ENCODE measurements around the gene COTL1. TPM values are rescaled to one million over a fixed set of nuclear protein-coding genes. Genes with fewer than 3 reads are reported as not detected.

COTL1 gene
- polyA plus RNA-seq, 2 of the 4 experiments (the other 2 are of a cell fraction): 89.7 to 372 TPM

- ChIA-PET CTCF (interaction anchor here (1.4 to 3.1 kb wide), 4 partner anchors 14 to 80 kb away, joined by 3 to 20 read pairs (median 9); no protein-coding TSS in a partner anchor), POLR2A (no interaction called here)
- ATAC-seq (no peak), DNase-seq (ENCODE audit: low read depth in 1 of 2, low spot score in 1 of 2) (no peak), FAIRE-seq (no peak)
- H3K4me1 ChIP-seq: no peaks in the 10 kb centered on the region
- H3K9me3 ChIP-seq: no peaks in the 10 kb centered on the region
- H3K27ac ChIP-seq: no peak overlapping the region
- no peak for TF ChIP-seq KDM1A (IDR thresholded peaks at IDR 0.05; ENCODE audit: low read depth)
- TF ChIP-seq ATOH8 (CRISPR knock-in tag; IDR thresholded peaks at IDR 0.05; ENCODE audit: low read depth): no peak
- TF ChIP-seq MAX (IDR thresholded peaks at IDR 0.05): no peak
- TF ChIP-seq HEYL (CRISPR knock-in tag; IDR thresholded peaks at IDR 0.05): no peak
- no peak for TF ChIP-seq CBX8 (IDR thresholded peaks at IDR 0.05)
- TF ChIP-seq TFCP2L1 (CRISPR knock-in tag; IDR thresholded peaks at IDR 0.05): no peak
- no peak for TF ChIP-seq RCOR1 (IDR thresholded peaks at IDR 0.05; ENCODE audit: low read depth, low read length)
- no peak for TF ChIP-seq POLR2A (IDR thresholded peaks at IDR 0.05; ENCODE audit: low read length)
- TF ChIP-seq CHD4 (IDR thresholded peaks at IDR 0.05; ENCODE audit: borderline replicate concordance): no peak
- TF ChIP-seq RARB (CRISPR knock-in tag; IDR thresholded peaks at IDR 0.05): no peak
- TF ChIP-seq HOXA7 (CRISPR knock-in tag; IDR thresholded peaks at IDR 0.05): no peak
- TF ChIP-seq MAFK (IDR thresholded peaks at IDR 0.05; ENCODE audit: partially characterized antibody): no peak
- TF ChIP-seq RFX5 (IDR thresholded peaks at IDR 0.05): no peak
- no peak for TF ChIP-seq CHD2 (IDR thresholded peaks at IDR 0.05; ENCODE audit: low read length, partially characterized antibody)
- no peak for TF ChIP-seq ZSCAN20 (CRISPR knock-in tag; IDR thresholded peaks at IDR 0.05)
- TF ChIP-seq ZNF302 (CRISPR knock-in tag; IDR thresholded peaks at IDR 0.05): no peak
- TF ChIP-seq JUNB (IDR thresholded peaks at IDR 0.05): no peak
- 89% methylated on average over 11 of the region's 11 CpGs for WGBS (ENCODE audit: missing lambda C conversion rate)
- H3K4me2 ChIP-seq: no peak overlapping the region
- no peak overlapping the region for H3K4me3 ChIP-seq
Observed at GRCh38 chr16:84658690-84659089, 40.8 kb upstream of the COTL1 start.

- Histone ChIP-seq H3K27ac (no peak overlapping the region), H3K9me3 (no peaks in the 10 kb centered on the region), H3K4me1 (no peaks in the 10 kb centered on the region), H3K4me3 (no peak overlapping the region), H3K4me2 (no peak overlapping the region)
- ATAC-seq: no peak
- POLR2A ChIA-PET: no interaction called here
- CTCF ChIA-PET: interaction anchor here (1.0 to 3.1 kb wide), 6 partner anchors 8 to 81 kb away, joined by 3 to 20 read pairs (median 4); no protein-coding TSS in a partner anchor
- FAIRE-seq: no peak
- WGBS (ENCODE audit: missing lambda C conversion rate): 94% methylated on average over 28 of the region's 50 CpGs
- TF ChIP-seq HOXB13 (CRISPR knock-in tag; IDR thresholded peaks at IDR 0.05; ENCODE audit: low read depth) (no peak), HOXB5 (CRISPR knock-in tag; IDR thresholded peaks at IDR 0.05) (no peak), E2F6 (IDR thresholded peaks at IDR 0.05; ENCODE audit: borderline replicate concordance, low read depth) (no peak), GATA3 (IDR thresholded peaks at IDR 0.05; ENCODE audit: borderline replicate concordance) (no peak), HEYL (CRISPR knock-in tag; IDR thresholded peaks at IDR 0.05) (no peak), PBX3 (IDR thresholded peaks at IDR 0.05) (no peak), JUNB (IDR thresholded peaks at IDR 0.05) (no peak), RARB (CRISPR knock-in tag; IDR thresholded peaks at IDR 0.05) (no peak), HDAC2 (IDR thresholded peaks at IDR 0.05) (no peak), ATOH8 (CRISPR knock-in tag; IDR thresholded peaks at IDR 0.05; ENCODE audit: low read depth) (no peak), CHD4 (IDR thresholded peaks at IDR 0.05; ENCODE audit: borderline replicate concordance) (no peak), EHMT2 (IDR thresholded peaks at IDR 0.05; ENCODE audit: low read depth) (no peak), PHF8 (IDR thresholded peaks at IDR 0.05; ENCODE audit: borderline replicate concordance, low read depth) (no peak), NPAS2 (CRISPR knock-in tag; IDR thresholded peaks at IDR 0.05; ENCODE audit: borderline replicate concordance) (no peak), CHD2 (IDR thresholded peaks at IDR 0.05; ENCODE audit: low read length, partially characterized antibody) (no peak)
- DNase-seq (ENCODE audit: low read depth in 1 of 2, low spot score in 1 of 2): no peak
Observed at GRCh38 chr16:84657229-84657837, 39.5 kb upstream of the COTL1 start.

Measured in A549 (cell line).